OCI-LY1 (cell line): ENCODE data around the gene CDH4.

Experiments
- CTCF ChIP-seq: fragments of 200-600 bp; sonication (generic), shearing (Covaris generic); IDR thresholded peaks from 2 replicates; pipeline ENCODE4 v1.5.1; 2017; ENCODE audit warnings: mild to moderate bottlenecking, antibody characterized with exemption, low read length, moderate library complexity, mixed read lengths
- EZH2 ChIP-seq: fragments of 200-600 bp; sonication (generic), shearing (Covaris generic); IDR thresholded peaks from 2 replicates; pipeline ENCODE4 v1.8.0; 2017; ENCODE audit warnings: borderline replicate concordance, mixed run types, mild to moderate bottlenecking, antibody characterized with exemption, low read length, moderate library complexity, mixed read lengths

- TF ChIP-seq CTCF (no peak), EZH2 (no peak)
Observed at GRCh38 chr20:61848851-61849250, 596.8 kb downstream of the CDH4 start.
